Keratinocyte (primary cell): ENCODE measurements around the gene CABP2. TPM values are rescaled to one million over a fixed set of nuclear protein-coding genes. Genes with fewer than 3 reads are reported as not detected.

Experiments used
- DNase-seq: peaks from one replicate; pipeline ENCODE4 v3.0.0-alpha.2; 2011; ENCODE audit warnings: low read depth, missing footprints, low spot score
- FAIRE-seq: peaks from 2 replicates; lab custom pipeline; 2011; peaks lifted over from hg19 to GRCh38; lab: Jason Lieb, UNC
- H2AFZ ChIP-seq: 2 replicates; pipeline ENCODE4 v1.6.0; 2012; ENCODE audit warnings: low read length, control low read depth, inconsistent platforms; ENCODE audit not compliant: control insufficient read depth
- H3K27ac ChIP-seq: 2 replicates; pipeline ENCODE4 v1.5.1; 2011; ENCODE audit warnings: low read length; ENCODE audit not compliant: control insufficient read depth, insufficient read depth
- H3K27me3 ChIP-seq: 3 replicates; pipeline ENCODE4 v1.6.0; 2011; ENCODE audit warnings: low read length; ENCODE audit not compliant: control insufficient read depth, insufficient read depth; ENCODE audit errors: extremely low read depth
- H3K36me3 ChIP-seq, 2 experiments: 2 replicates in 1 of 2; 3 replicates in 1 of 2; pipeline ENCODE4 v1.5.1; 2011; ENCODE audit warnings: low read length in 2 of 2, mild to moderate bottlenecking in 1 of 2; ENCODE audit not compliant: control insufficient read depth in 2 of 2, insufficient read depth in 2 of 2; ENCODE audit errors: extremely low read depth in 1 of 2
- H3K4me1 ChIP-seq: 3 replicates; pipeline ENCODE4 v1.5.1; 2011; ENCODE audit warnings: low read length; ENCODE audit not compliant: control insufficient read depth, insufficient read depth; ENCODE audit errors: extremely low read depth
- H3K4me2 ChIP-seq: 3 replicates; pipeline ENCODE4 v1.6.0; 2011; ENCODE audit warnings: low read depth, low read length; ENCODE audit not compliant: control insufficient read depth, insufficient read depth; ENCODE audit errors: extremely low read depth
- H3K4me3 ChIP-seq, 3 experiments: fragments of 200-600 bp in 1 of 3; sonication (generic) in 1 of 3; 2 replicates in 2 of 3; 3 replicates in 1 of 3; pipeline ENCODE4 v1.5.1; 2011 to 2016; ENCODE audit warnings: low read length in 3 of 3, mild to moderate bottlenecking in 3 of 3, control low read depth in 2 of 3, inconsistent platforms in 1 of 3, low read depth in 1 of 3, mixed read lengths in 1 of 3, mixed run types in 1 of 3, moderate library complexity in 1 of 3; ENCODE audit not compliant: control insufficient read depth in 2 of 3, insufficient read depth in 2 of 3; ENCODE audit errors: extremely low read depth in 1 of 3
- H3K79me2 ChIP-seq: 2 replicates; pipeline ENCODE4 v1.6.0; 2012; ENCODE audit warnings: low read length; ENCODE audit not compliant: control insufficient read depth, insufficient read depth
- H3K9ac ChIP-seq: 3 replicates; pipeline ENCODE4 v1.6.0; 2011; ENCODE audit warnings: low read length; ENCODE audit not compliant: control insufficient read depth, insufficient read depth; ENCODE audit errors: extremely low read depth
- H3K9me1 ChIP-seq: 3 replicates; pipeline ENCODE4 v1.6.0; 2011; ENCODE audit warnings: low read length; ENCODE audit not compliant: control insufficient read depth, insufficient read depth; ENCODE audit errors: extremely low read depth
- H3K9me3 ChIP-seq: 2 replicates; pipeline ENCODE4 v1.5.1; 2012; ENCODE audit warnings: low read depth, low read length; ENCODE audit not compliant: control insufficient read depth
- H4K20me1 ChIP-seq: 3 replicates; pipeline ENCODE4 v1.6.0; 2011; ENCODE audit warnings: low read length; ENCODE audit not compliant: control insufficient read depth, insufficient read depth; ENCODE audit errors: extremely low read depth
- EZH2 ChIP-seq: IDR thresholded peaks from one replicate; pipeline ENCODE4 v1.6.1; 2012; ENCODE audit warnings: inconsistent platforms, mild to moderate bottlenecking, low read length, moderate library complexity
- dilution Hi-C: fragments of 300-500 bp; cut with MboI; formaldehyde crosslinking; loops from one replicate; pipeline ENCODE4 v1.7.0; 2020; ENCODE audit warnings: low sequenced_read_pairs; ENCODE audit not compliant: extremely low pct_ligation_motif_present
- polyA plus RNA-seq, 5 experiments: library from polyadenylated mRNA; depleted of rRNA in 3 of 5; stranded (reverse) in 3 of 5; stranded (forward) in 1 of 5; unstranded in 1 of 5; fragments of >200 nt; gene quantifications; 1 replicate in 1 of 5; 2 replicates in 3 of 5; 3 replicates in 1 of 5; pipeline versions ENCODE4 v1.2.1 to v1.2.3, GENCODE V29; 2011 to 2012; ENCODE audit warnings: missing spikeins in 2 of 5, low read depth in 1 of 5, low replicate concordance in 1 of 5
- TF ChIP-seq, protein P1 (sequence below), 3 experiments: IDR thresholded peaks in 1 of 3; conservative IDR thresholded peaks in 1 of 3; optimal IDR thresholded peaks in 1 of 3; 2 replicates in 2 of 3; 3 replicates in 1 of 3; pipeline versions ENCODE3 to v1.5.1; 2011; ENCODE audit warnings: low read length in 3 of 3, mild to moderate bottlenecking in 3 of 3, moderate library complexity in 2 of 3, control low read depth in 1 of 3, inconsistent platforms in 1 of 3; ENCODE audit not compliant: insufficient read depth in 2 of 3; ENCODE audit errors: extremely low read depth in 1 of 3

Gene CABP2
- polyA plus RNA-seq, 1 donor (not counting 4 experiments of a cell fraction or from before 2014, with no cell fraction given), result not detected

DNA sequence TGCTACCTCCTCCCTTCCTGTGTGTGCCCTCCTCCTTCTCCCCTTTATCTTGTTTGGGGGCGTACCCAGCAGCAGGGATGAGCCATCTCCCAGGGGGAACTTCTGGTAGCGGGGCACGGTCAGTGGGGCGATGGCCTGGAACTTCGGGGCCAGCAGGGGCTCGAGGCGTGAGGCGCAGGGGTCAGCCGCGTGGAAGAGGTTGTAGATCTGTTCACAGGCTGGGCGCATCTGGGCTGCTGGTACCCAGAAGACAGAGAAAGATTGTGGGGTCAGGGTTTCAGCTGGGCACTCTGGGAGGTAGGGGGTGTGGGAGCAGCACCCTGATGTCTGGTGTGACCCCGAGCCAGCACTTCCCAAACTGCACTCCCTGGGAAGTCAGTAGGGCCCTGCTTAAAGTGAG is 27.1 kb downstream of the CABP2 start:
- H2AFZ ChIP-seq, result no peak overlapping the region
- DNase-seq, result no peak
- H3K9me1 ChIP-seq, result no peaks in the 10 kb centered on the region
- no peak for FAIRE-seq
- dilution Hi-C loops, result no loop called here
- H3K4me1 ChIP-seq, result no peaks in the 10 kb centered on the region
- peaks cover 14 to 28% of the 10 kb centered on the region in 2 experiments for H3K36me3 ChIP-seq
- no peak for TF ChIP-seq EZH2
- TF ChIP-seq, protein P1, sequence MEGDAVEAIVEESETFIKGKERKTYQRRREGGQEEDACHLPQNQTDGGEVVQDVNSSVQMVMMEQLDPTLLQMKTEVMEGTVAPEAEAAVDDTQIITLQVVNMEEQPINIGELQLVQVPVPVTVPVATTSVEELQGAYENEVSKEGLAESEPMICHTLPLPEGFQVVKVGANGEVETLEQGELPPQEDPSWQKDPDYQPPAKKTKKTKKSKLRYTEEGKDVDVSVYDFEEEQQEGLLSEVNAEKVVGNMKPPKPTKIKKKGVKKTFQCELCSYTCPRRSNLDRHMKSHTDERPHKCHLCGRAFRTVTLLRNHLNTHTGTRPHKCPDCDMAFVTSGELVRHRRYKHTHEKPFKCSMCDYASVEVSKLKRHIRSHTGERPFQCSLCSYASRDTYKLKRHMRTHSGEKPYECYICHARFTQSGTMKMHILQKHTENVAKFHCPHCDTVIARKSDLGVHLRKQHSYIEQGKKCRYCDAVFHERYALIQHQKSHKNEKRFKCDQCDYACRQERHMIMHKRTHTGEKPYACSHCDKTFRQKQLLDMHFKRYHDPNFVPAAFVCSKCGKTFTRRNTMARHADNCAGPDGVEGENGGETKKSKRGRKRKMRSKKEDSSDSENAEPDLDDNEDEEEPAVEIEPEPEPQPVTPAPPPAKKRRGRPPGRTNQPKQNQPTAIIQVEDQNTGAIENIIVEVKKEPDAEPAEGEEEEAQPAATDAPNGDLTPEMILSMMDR (optimal IDR thresholded peaks at IDR 0.05 in 1 of 3, IDR thresholded peaks at IDR 0.05 in 1 of 3, conservative IDR thresholded peaks at IDR 0.05 in 1 of 3; ENCODE audit: extremely low read depth in 1 of 3, insufficient read depth in 2 of 3, low read length in 3 of 3), result no peak
- H3K27ac ChIP-seq, result no peak overlapping the region
- H3K4me2 ChIP-seq, result no peak overlapping the region
- H3K9me3 ChIP-seq, result no peaks in the 10 kb centered on the region
- H3K9ac ChIP-seq, result no peak overlapping the region
- no peaks in the 10 kb centered on the region for H4K20me1 ChIP-seq
- no peak overlapping the region for H3K4me3 ChIP-seq
- no peaks in the 10 kb centered on the region for H3K27me3 ChIP-seq
- H3K79me2 ChIP-seq, result no peaks in the 10 kb centered on the region

DNA sequence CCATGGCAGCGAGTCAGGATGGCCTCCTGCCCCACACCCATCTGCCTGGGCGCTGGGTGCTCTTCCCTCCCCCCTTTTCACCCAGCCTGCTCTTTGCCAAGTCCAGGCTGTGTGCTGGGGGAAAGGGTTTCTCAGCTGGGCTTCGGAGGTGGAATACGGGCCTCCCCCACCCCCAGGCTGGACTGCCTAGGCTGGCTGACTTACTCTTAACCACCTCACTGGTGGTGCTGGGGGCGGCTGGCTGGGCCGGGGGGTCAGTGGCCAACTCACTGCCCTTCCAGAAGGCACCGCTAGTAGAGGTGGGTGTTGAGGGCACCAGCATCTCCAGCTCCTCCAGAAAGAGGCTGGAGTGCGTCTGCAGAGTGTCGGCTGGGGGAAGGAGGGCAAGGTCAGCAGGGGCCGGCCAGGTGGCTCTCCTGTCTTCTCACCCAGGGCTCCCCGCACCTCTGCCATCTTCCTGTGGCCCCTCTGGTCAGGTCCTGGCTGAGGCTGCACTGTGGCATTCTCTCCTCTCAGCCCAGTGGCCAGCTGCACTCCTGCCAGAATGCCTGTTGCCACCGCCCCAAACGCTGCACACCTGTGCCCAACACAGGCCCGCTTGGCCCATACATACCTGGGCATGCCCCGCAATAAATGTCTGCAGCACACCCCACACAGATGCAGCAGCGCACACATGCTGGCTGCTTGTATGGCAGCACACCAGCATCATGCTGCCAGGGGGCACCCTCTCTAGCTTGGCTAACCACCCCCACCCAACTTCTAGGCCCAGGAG is 27.8 kb downstream of the CABP2 start:
- DNase-seq, result no peak
- Histone ChIP-seq H4K20me1 (no peaks in the 10 kb centered on the region), H3K9ac (no peak overlapping the region), H3K4me3 (no peak overlapping the region), H3K9me3 (no peaks in the 10 kb centered on the region), H3K27me3 (no peaks in the 10 kb centered on the region), H3K4me1 (no peaks in the 10 kb centered on the region), H3K79me2 (no peaks in the 10 kb centered on the region), H3K27ac (no peak overlapping the region), H3K36me3 (peaks cover 15 to 28% of the 10 kb centered on the region in 2 experiments), H2AFZ (no peak overlapping the region), H3K9me1 (no peaks in the 10 kb centered on the region), H3K4me2 (no peak overlapping the region)
- no peak for FAIRE-seq
- TF ChIP-seq EZH2, result no peak
- TF ChIP-seq, protein P1 (optimal IDR thresholded peaks at IDR 0.05 in 1 of 3, IDR thresholded peaks at IDR 0.05 in 1 of 3, conservative IDR thresholded peaks at IDR 0.05 in 1 of 3; ENCODE audit: extremely low read depth in 1 of 3, insufficient read depth in 2 of 3, low read length in 3 of 3), result no peak
- dilution Hi-C loops, result no loop called here
